PC-3 (cell line): ENCODE measurements around the gene ZIC3. TPM values are rescaled to one million over a fixed set of nuclear protein-coding genes. Genes with fewer than 3 reads are reported as not detected.

Experiments
- ATAC-seq: fragments of 200-7000 bp; cut with Tn5 transposase; 2 replicates; pipeline ENCODE4 v1.9.1; 2020; ENCODE audit warnings: mild to moderate bottlenecking, moderate library complexity
- BruUV-seq: library from RNA; stranded (reverse); fragments of 400-500 nt; replicated peaks from 2 replicates; lab custom pipeline; 2021; lab: Mats Ljungman, UMichigan
- CTCF ChIA-PET: fragments of 300-600 bp; sonication (Branson Sonifier 250); formaldehyde crosslinking; loops from one replicate; lab custom pipeline; 2022; ENCODE audit warnings: antibody characterized with exemption; lab: Charles Lee
- POLR2A ChIA-PET: fragments of 300-600 bp; sonication (Branson Sonifier 250); formaldehyde crosslinking; loops from one replicate; lab custom pipeline; 2022; ENCODE audit warnings: antibody characterized with exemption; ENCODE audit not compliant: unreplicated experiment; lab: Charles Lee
- DNase-seq: peaks from one replicate; pipeline ENCODE4 v3.0.0-alpha.2; 2015
- H2AFZ ChIP-seq: fragments of 300-600 bp; sonication (generic); 2 replicates; pipeline ENCODE4 v1.6.0; 2016; ENCODE audit warnings: antibody characterized with exemption, low read length
- H3F3A ChIP-seq: fragments of 300-600 bp; sonication (generic); one replicate; pipeline ENCODE4 v1.6.0; 2017; ENCODE audit warnings: antibody characterized with exemption, low read length, control low read depth, mild to moderate bottlenecking; ENCODE audit not compliant: unreplicated experiment
- H3K27ac ChIP-seq: fragments of 300-600 bp; sonication (generic); 2 replicates; pipeline ENCODE4 v1.5.1; 2016; ENCODE audit warnings: mild to moderate bottlenecking, low read length
- H3K27me3 ChIP-seq: fragments of 300-600 bp; sonication (generic); 2 replicates; pipeline ENCODE4 v1.6.1; 2016; ENCODE audit warnings: low read length, mixed read lengths
- H3K36me3 ChIP-seq: fragments of 300-600 bp; sonication (generic); 2 replicates; pipeline ENCODE4 v1.6.1; 2016; ENCODE audit warnings: low read depth, mixed run types, low read length, mixed read lengths
- H3K4me1 ChIP-seq: fragments of 300-600 bp; sonication (generic); 2 replicates; pipeline ENCODE4 v1.5.1; 2016; ENCODE audit warnings: low read length; ENCODE audit not compliant: insufficient read depth
- H3K4me2 ChIP-seq: fragments of 300-600 bp; sonication (generic); 2 replicates; pipeline ENCODE4 v1.6.0; 2016; ENCODE audit warnings: low read length
- H3K4me3 ChIP-seq: fragments of 300-600 bp; sonication (generic); 2 replicates; pipeline ENCODE4 v1.5.1; 2016; ENCODE audit warnings: mild to moderate bottlenecking, low read length, mixed read lengths
- H3K79me2 ChIP-seq: fragments of 300-600 bp; sonication (generic); 2 replicates; pipeline ENCODE4 v1.6.1; 2017; ENCODE audit warnings: low read length, mixed read lengths
- H3K9ac ChIP-seq: fragments of 300-600 bp; sonication (generic); 2 replicates; pipeline ENCODE4 v1.6.0; 2016; ENCODE audit warnings: mild to moderate bottlenecking, low read length
- H3K9me2 ChIP-seq: fragments of 300-600 bp; sonication (generic); replicated peaks from 2 replicates; pipeline ENCODE4 v1.6.1; 2016; ENCODE audit warnings: mixed run types, low read length, mixed read lengths
- H3K9me3 ChIP-seq: fragments of 300-600 bp; sonication (generic); 2 replicates; pipeline ENCODE4 v1.6.1; 2016; ENCODE audit warnings: low read length, mixed read lengths
- H4K20me1 ChIP-seq: fragments of 300-600 bp; sonication (generic); 2 replicates; pipeline ENCODE4 v1.6.1; 2016; ENCODE audit warnings: low read length, mixed read lengths
- CTCF ChIP-seq: fragments of 300-600 bp; sonication (generic); conservative IDR thresholded peaks from 2 replicates; pipeline ENCODE4 v1.5.1; 2017; ENCODE audit warnings: antibody characterized with exemption, low read depth, mild to moderate bottlenecking, low read length
- EZH2 ChIP-seq: fragments of 300-600 bp; sonication (generic); IDR thresholded peaks from one replicate; pipeline ENCODE4 v1.6.1; 2017; ENCODE audit warnings: antibody characterized with exemption, mild to moderate bottlenecking, low read length; ENCODE audit not compliant: unreplicated experiment
- EZH2phosphoT487 ChIP-seq: fragments of 300-600 bp; sonication (generic); IDR thresholded peaks from 2 replicates; pipeline ENCODE4 v1.6.1; 2018; ENCODE audit warnings: mild to moderate bottlenecking, antibody characterized with exemption, low read length, borderline replicate concordance
- intact Hi-C: fragments of 100-400 bp; cut with micrococcal nuclease; formaldehyde crosslinking; loops from 2 replicates; pipeline ENCODE4 v1.9.0; 2023
- total RNA-seq: library from RNA; depleted of rRNA; stranded (reverse); fragments of >200 nt; gene quantifications from 2 replicates; pipeline ENCODE4 v1.2.3, GENCODE V29; 2014

Gene ZIC3
- total RNA-seq, 1 experiment from 2014 or later = not detected

- Histone ChIP-seq H3K4me1 (no peaks in the 10 kb centered on the region), H4K20me1 (no peaks in the 10 kb centered on the region), H3K27me3 (peaks cover 31% of the 10 kb centered on the region), H3K79me2 (no peaks in the 10 kb centered on the region), H3F3A (no peaks in the 10 kb centered on the region), H2AFZ (no peak overlapping the region), H3K4me3 (no peak overlapping the region), H3K27ac (no peak overlapping the region), H3K9me2 (no peaks in the 10 kb centered on the region), H3K9ac (no peak overlapping the region), H3K4me2 (no peak overlapping the region), H3K36me3 (no peaks in the 10 kb centered on the region), H3K9me3 (no peaks in the 10 kb centered on the region)
- no peak for TF ChIP-seq EZH2phosphoT487
- TF ChIP-seq EZH2 = no peak
- BruUV-seq = no TSS peak
- DNase-seq (no peak), ATAC-seq (no peak)
- intact Hi-C loops = no loop called here
- ChIA-PET CTCF (no interaction called here), POLR2A (no interaction called here)
Observed at GRCh38 chrX:137574102-137574783, 8.3 kb downstream of the ZIC3 start.

GRCh38 chrX:137574784-137575293, 8.9 kb downstream of the ZIC3 start:
- H3K9me3 ChIP-seq = no peaks in the 10 kb centered on the region
- peaks cover 25% of the 10 kb centered on the region for H3K27me3 ChIP-seq
- H3K4me1 ChIP-seq = no peaks in the 10 kb centered on the region
- H3K9ac ChIP-seq = no peak overlapping the region
- ChIA-PET CTCF (no interaction called here), POLR2A (no interaction called here)
- no peaks in the 10 kb centered on the region for H3K79me2 ChIP-seq
- no peak overlapping the region for H3K4me2 ChIP-seq
- H2AFZ ChIP-seq = no peak overlapping the region
- H3K36me3 ChIP-seq = no peaks in the 10 kb centered on the region
- ATAC-seq (no peak), DNase-seq (no peak)
- H3K27ac ChIP-seq = no peak overlapping the region
- no peaks in the 10 kb centered on the region for H3F3A ChIP-seq
- H4K20me1 ChIP-seq = no peaks in the 10 kb centered on the region
- TF ChIP-seq EZH2 = no peak
- BruUV-seq = no TSS peak
- no peaks in the 10 kb centered on the region for H3K9me2 ChIP-seq
- H3K4me3 ChIP-seq = no peak overlapping the region
- intact Hi-C loops = no loop called here

- intact Hi-C loops = no loop called here
- no peak overlapping the region for H3K4me2 ChIP-seq
- DNase-seq (no peak), ATAC-seq (no peak)
- no peak for TF ChIP-seq EZH2phosphoT487
- TF ChIP-seq EZH2 = no peak
- TF ChIP-seq CTCF = no peak
- ChIA-PET POLR2A (no interaction called here), CTCF (no interaction called here)
- BruUV-seq = no TSS peak
- peaks cover 16% of the 10 kb centered on the region for H3K27me3 ChIP-seq
- H2AFZ ChIP-seq = no peak overlapping the region
- no peak overlapping the region for H3K9ac ChIP-seq
- no peaks in the 10 kb centered on the region for H3K4me1 ChIP-seq
- no peak overlapping the region for H3K4me3 ChIP-seq
- H3K9me3 ChIP-seq = no peaks in the 10 kb centered on the region
- H3K36me3 ChIP-seq = no peaks in the 10 kb centered on the region
- no peaks in the 10 kb centered on the region for H3K79me2 ChIP-seq
- no peaks in the 10 kb centered on the region for H3K9me2 ChIP-seq
- H3F3A ChIP-seq = no peaks in the 10 kb centered on the region
- H3K27ac ChIP-seq = no peak overlapping the region
- H4K20me1 ChIP-seq = no peaks in the 10 kb centered on the region
Observed at GRCh38 chrX:137575596-137576255, 9.8 kb downstream of the ZIC3 start.
